WTC11 (cell line): Measurements from ENCODE around the gene CAB39. TPM values are rescaled to one million over a fixed set of nuclear protein-coding genes. Genes with fewer than 3 reads are reported as not detected.

Experiments used
- ATAC-seq: fragments of 200-7000 bp; cut with Tn5 transposase; 2 replicates; pipeline ENCODE4 v1.10.0; 2021; ENCODE audit warnings: mild to moderate bottlenecking, moderate library complexity
- CTCF ChIA-PET: fragments of 300-600 bp; sonication (Branson Sonifier 250); formaldehyde crosslinking; loops from one replicate; lab custom pipeline; 2021; ENCODE audit warnings: antibody characterized with exemption; lab: Charles Lee
- POLR2A ChIA-PET: fragments of 350-600 bp; sonication (Branson Sonifier 250); formaldehyde crosslinking; loops from one replicate; lab custom pipeline; 2021; ENCODE audit warnings: antibody characterized with exemption; lab: Charles Lee
- DNase-seq: peaks from one replicate; pipeline ENCODE4 v3.0.0; 2021; ENCODE audit warnings: low spot score
- H3K27ac Mint-ChIP-seq: 2 replicates; pipeline ENCODE4 v1.8.0; 2021; ENCODE audit warnings: mixed read lengths
- H3K27me3 Mint-ChIP-seq: 2 replicates; pipeline ENCODE4 v1.8.0; 2021; ENCODE audit warnings: low read depth, mild to moderate bottlenecking, moderate library complexity, mixed read lengths
- H3K36me3 Mint-ChIP-seq: 2 replicates; pipeline ENCODE4 v1.8.0; 2021; ENCODE audit warnings: mixed read lengths
- H3K4me1 Mint-ChIP-seq: 2 replicates; pipeline ENCODE4 v1.8.0; 2022; ENCODE audit warnings: mixed read lengths
- H3K4me3 Mint-ChIP-seq: 2 replicates; pipeline ENCODE4 v1.8.0; 2021; ENCODE audit warnings: mild to moderate bottlenecking, moderate library complexity, mixed read lengths
- H3K9me3 Mint-ChIP-seq: 2 replicates; pipeline ENCODE4 v1.8.0; 2021; ENCODE audit warnings: mixed read lengths
- AR ChIP-seq: fragments of 250-450 bp; sonication (Bioruptor Pico); IDR thresholded peaks from 2 replicates; pipeline ENCODE4 v1.9.0; 2021; ENCODE audit warnings: mild to moderate bottlenecking
- E2F1 ChIP-seq: sonication (generic); formaldehyde crosslinking; IDR thresholded peaks from 2 replicates; pipeline ENCODE4 v1.8.0; 2022; ENCODE audit warnings: mild to moderate bottlenecking, missing genetic modification reagents
- E2F5 ChIP-seq: sonication (generic); formaldehyde crosslinking; IDR thresholded peaks from 2 replicates; pipeline ENCODE4 v1.8.1; 2022; ENCODE audit warnings: mild to moderate bottlenecking, moderate library complexity, missing genetic modification reagents
- ESRRA ChIP-seq: sonication (generic); formaldehyde crosslinking; IDR thresholded peaks from 2 replicates; pipeline ENCODE4 v1.8.1; 2022; ENCODE audit warnings: mild to moderate bottlenecking, missing genetic modification reagents, borderline replicate concordance
- FOXJ3 ChIP-seq: sonication (generic); formaldehyde crosslinking; IDR thresholded peaks from 2 replicates; pipeline ENCODE4 v1.9.0; 2021; ENCODE audit warnings: missing genetic modification reagents, mild to moderate bottlenecking, borderline replicate concordance
- FOXK1 ChIP-seq: sonication (generic); formaldehyde crosslinking; IDR thresholded peaks from 2 replicates; pipeline ENCODE4 v1.8.0; 2022; ENCODE audit warnings: mild to moderate bottlenecking, moderate library complexity, missing genetic modification reagents
- FOXP4 ChIP-seq: sonication (generic); formaldehyde crosslinking; IDR thresholded peaks from 2 replicates; pipeline ENCODE4 v1.8.0; 2022; ENCODE audit warnings: mild to moderate bottlenecking, missing genetic modification reagents
- GRHL2 ChIP-seq: fragments of 250-450 bp; sonication (Bioruptor Pico); IDR thresholded peaks from 2 replicates; pipeline ENCODE4 v1.8.0; 2022; ENCODE audit warnings: mild to moderate bottlenecking, moderate library complexity; ENCODE audit not compliant: insufficient replicate concordance, severe bottlenecking
- MAX ChIP-seq: sonication (generic); formaldehyde crosslinking; IDR thresholded peaks from 2 replicates; pipeline ENCODE4 v1.8.0; 2022; ENCODE audit warnings: mild to moderate bottlenecking, missing genetic modification reagents
- MLX ChIP-seq: sonication (generic); formaldehyde crosslinking; IDR thresholded peaks from 2 replicates; pipeline ENCODE4 v1.8.1; 2023; ENCODE audit warnings: mild to moderate bottlenecking, missing genetic modification reagents, moderate library complexity
- NR1H2 ChIP-seq: sonication (generic); formaldehyde crosslinking; IDR thresholded peaks from 2 replicates; pipeline ENCODE4 v1.9.0; 2021; ENCODE audit warnings: mild to moderate bottlenecking, moderate library complexity, missing genetic modification reagents
- NR2C2 ChIP-seq: sonication (generic); formaldehyde crosslinking; IDR thresholded peaks from 2 replicates; pipeline ENCODE4 v1.8.0; 2022; ENCODE audit warnings: mild to moderate bottlenecking, missing genetic modification reagents
- OVOL2 ChIP-seq: fragments of 250-450 bp; sonication (Bioruptor Pico); IDR thresholded peaks from 2 replicates; pipeline ENCODE4 v1.9.0; 2021; ENCODE audit warnings: mild to moderate bottlenecking, borderline replicate concordance
- PRDM15 ChIP-seq: sonication (generic); formaldehyde crosslinking; IDR thresholded peaks from 2 replicates; pipeline ENCODE4 v1.8.0; 2022; ENCODE audit warnings: missing genetic modification reagents
- RELA ChIP-seq: sonication (generic); formaldehyde crosslinking; IDR thresholded peaks from 2 replicates; pipeline ENCODE4 v1.8.1; 2022; ENCODE audit warnings: missing genetic modification reagents, mild to moderate bottlenecking, borderline replicate concordance
- TCF7 ChIP-seq: sonication (generic); formaldehyde crosslinking; IDR thresholded peaks from 2 replicates; pipeline ENCODE4 v1.8.0; 2022; ENCODE audit warnings: mild to moderate bottlenecking, low read depth, missing genetic modification reagents, moderate library complexity
- USF1 ChIP-seq: sonication (generic); formaldehyde crosslinking; IDR thresholded peaks from 2 replicates; pipeline ENCODE4 v1.8.0; 2022; ENCODE audit warnings: mild to moderate bottlenecking, missing genetic modification reagents
- ZMAT4 ChIP-seq: fragments of 250-450 bp; sonication (Bioruptor Pico); IDR thresholded peaks from 2 replicates; pipeline ENCODE4 v1.9.0; 2021; ENCODE audit warnings: mild to moderate bottlenecking
- ZNF423 ChIP-seq: fragments of 250-450 bp; sonication (Bioruptor Pico); IDR thresholded peaks from 2 replicates; pipeline ENCODE4 v2.1.2; 2022; ENCODE audit warnings: mild to moderate bottlenecking, moderate library complexity
- ZNF671 ChIP-seq: fragments of 250-450 bp; sonication (Bioruptor Pico); IDR thresholded peaks from 2 replicates; pipeline ENCODE4 v1.8.0; 2021; ENCODE audit warnings: mild to moderate bottlenecking
- total RNA-seq: library from RNA; stranded (reverse); gene quantifications from 3 replicates; pipeline ENCODE4 v1.2.3, GENCODE V29; 2021

Gene CAB39
- total RNA-seq, 1 experiment from 2014 or later = 36.9 TPM

- Mint-ChIP-seq H3K4me3 (no peak overlapping the region), H3K27ac (no peak overlapping the region), H3K4me1 (peaks cover 39% of the 10 kb centered on the region), H3K27me3 (peaks cover 2% of the 10 kb centered on the region; the same call in 1 of the 2 replicates), H3K9me3 (peaks cover 5% of the 10 kb centered on the region; the same call in 1 of the 2 replicates), H3K36me3 (peaks cover 3% of the 10 kb centered on the region; the same call in 1 of the 2 replicates)
- CTCF ChIA-PET = no interaction called here
- POLR2A ChIA-PET = no interaction called here
- ATAC-seq (no peak), DNase-seq (no peak)
- TF ChIP-seq TCF7 = no peak
- no peak for TF ChIP-seq OVOL2 (CRISPR knock-in tag)
- TF ChIP-seq ZNF423 (CRISPR knock-in tag) = no peak
- TF ChIP-seq ZMAT4 (CRISPR knock-in tag) = no peak
- TF ChIP-seq E2F1 = no peak
- no peak for TF ChIP-seq MLX (CRISPR knock-in tag)
- no peak for TF ChIP-seq FOXK1 (CRISPR knock-in tag)
- TF ChIP-seq ESRRA (CRISPR knock-in tag) = no peak
- TF ChIP-seq NR2C2 (CRISPR knock-in tag) = no peak
- TF ChIP-seq E2F5 (CRISPR knock-in tag) = no peak
- no peak for TF ChIP-seq FOXP4 (CRISPR knock-in tag)
- TF ChIP-seq USF1 (CRISPR knock-in tag) = no peak
Measured at GRCh38 chr2:230754200-230754599, 41.6 kb downstream of the CAB39 start.

- peaks cover 1% of the 10 kb centered on the region for H3K36me3 Mint-ChIP-seq
- ChIA-PET CTCF (no interaction called here), POLR2A (interaction anchor here (0.6 kb wide), 1 partner anchor 1009 kb away, joined by 10 read pairs; no protein-coding TSS in a partner anchor)
- H3K4me3 Mint-ChIP-seq = no peak overlapping the region
- peak overlapping the region; percentile 35; the same call in 1 of the 2 replicates for H3K27ac Mint-ChIP-seq
- DNase-seq (no peak), ATAC-seq (no peak)
- H3K9me3 Mint-ChIP-seq = no peaks in the 10 kb centered on the region
- H3K27me3 Mint-ChIP-seq = peaks cover 2% of the 10 kb centered on the region; the same call in 1 of the 2 replicates
- peaks cover 46% of the 10 kb centered on the region for H3K4me1 Mint-ChIP-seq
- TF ChIP-seq GRHL2 (CRISPR knock-in tag) (no peak), RELA (CRISPR knock-in tag) (no peak), E2F1 (no peak), FOXJ3 (no peak), PRDM15 (CRISPR knock-in tag) (no peak), AR (no peak), MAX (CRISPR knock-in tag) (no peak), ZNF671 (CRISPR knock-in tag) (no peak), NR1H2 (CRISPR knock-in tag) (no peak)
Measured at GRCh38 chr2:230757476-230757875, 44.8 kb downstream of the CAB39 start.
